GM23248 (cell line): Measurements from ENCODE around the gene ACADS. TPM values are rescaled to one million over a fixed set of nuclear protein-coding genes. Genes with fewer than 3 reads are reported as not detected.

Source experiments
- DNase-seq: peaks from one replicate; pipeline ENCODE4 v3.0.0-alpha.2; 2015
- H2AFZ ChIP-seq: fragments of 200-600 bp; sonication (generic); 2 replicates; pipeline ENCODE4 v1.6.1; 2016; ENCODE audit warnings: antibody characterized with exemption
- H3F3A ChIP-seq: fragments of 200-600 bp; sonication (generic); 2 replicates; pipeline ENCODE4 v1.6.1; 2016; ENCODE audit warnings: mild to moderate bottlenecking, antibody characterized with exemption, mixed run types; ENCODE audit not compliant: insufficient read depth
- H3K27ac ChIP-seq: fragments of 200-600 bp; sonication (generic); 2 replicates; pipeline ENCODE4 v1.5.1; 2016; ENCODE audit warnings: mild to moderate bottlenecking
- H3K27me3 ChIP-seq: fragments of 200-600 bp; sonication (generic); replicated peaks from 2 replicates; pipeline ENCODE4 v1.6.1; 2016; ENCODE audit warnings: mild to moderate bottlenecking; ENCODE audit not compliant: insufficient read depth
- H3K36me3 ChIP-seq: fragments of 200-600 bp; sonication (generic); 2 replicates; pipeline ENCODE4 v1.6.1; 2016; ENCODE audit warnings: low read depth, mild to moderate bottlenecking
- H3K4me1 ChIP-seq: fragments of 200-600 bp; sonication (generic); 2 replicates; pipeline ENCODE4 v1.6.1; 2016; ENCODE audit warnings: mild to moderate bottlenecking; ENCODE audit not compliant: insufficient read depth
- H3K4me2 ChIP-seq: fragments of 200-600 bp; sonication (generic); one replicate; pipeline ENCODE4 v1.6.1; 2016; ENCODE audit warnings: mild to moderate bottlenecking; ENCODE audit not compliant: unreplicated experiment
- H3K4me3 ChIP-seq: fragments of 200-600 bp; sonication (generic); 2 replicates; pipeline ENCODE4 v1.5.1; 2016; ENCODE audit warnings: mild to moderate bottlenecking
- H3K79me2 ChIP-seq: fragments of 200-600 bp; sonication (generic); 2 replicates; pipeline ENCODE4 v1.6.1; 2016; ENCODE audit warnings: mild to moderate bottlenecking; ENCODE audit not compliant: insufficient read depth
- H3K9ac ChIP-seq: fragments of 200-600 bp; sonication (generic); 2 replicates; pipeline ENCODE4 v1.6.1; 2016; ENCODE audit warnings: mild to moderate bottlenecking
- H3K9me2 ChIP-seq: fragments of 200-600 bp; sonication (generic); 2 replicates; pipeline ENCODE4 v1.6.1; 2016; ENCODE audit warnings: mixed run types, mild to moderate bottlenecking, moderate library complexity; ENCODE audit not compliant: insufficient read depth
- H3K9me3 ChIP-seq: fragments of 200-600 bp; sonication (generic); one replicate; pipeline ENCODE4 v1.6.1; 2017; ENCODE audit warnings: low read depth
- H4K20me1 ChIP-seq: fragments of 200-600 bp; sonication (generic); 2 replicates; pipeline ENCODE4 v1.6.0; 2016; ENCODE audit not compliant: insufficient read depth
- EZH2 ChIP-seq: fragments of 200-600 bp; sonication (generic); IDR thresholded peaks from 2 replicates; pipeline ENCODE4 v1.6.1; 2018; ENCODE audit warnings: antibody characterized with exemption, mild to moderate bottlenecking; ENCODE audit not compliant: insufficient read depth, poor library complexity, severe bottlenecking
- EZH2phosphoT487 ChIP-seq: fragments of 200-600 bp; sonication (generic); IDR thresholded peaks from 2 replicates; pipeline ENCODE4 v1.6.1; 2018; ENCODE audit warnings: antibody characterized with exemption, moderate library complexity, mild to moderate bottlenecking, low read depth; ENCODE audit not compliant: insufficient read depth
- WGBS, 2 experiments: methylation state at CpG; one replicate each; pipeline ENCODE4 v1.1.6; 2015 to 2017; ENCODE audit warnings: low lambda C conversion rate in 2 of 2, low coverage in 1 of 2; ENCODE audit errors: missing lambda C conversion rate in 2 of 2; 5-methylcytosine and 5-hydroxymethylcytosine counted together
- in situ Hi-C: fragments of 300-500 bp; cut with MboI; formaldehyde crosslinking; loops from 2 replicates; pipeline ENCODE4 v1.15.0; 2020
- polyA plus RNA-seq: library from polyadenylated mRNA; unstranded; fragments of >200 nt; fragmentation: Nextera tagmentation; extraction: Ambion mirVana; gene quantifications from 2 replicates; pipeline ENCODE4 v1.2.1, GENCODE V29; 2016
- total RNA-seq: library from RNA; depleted of rRNA; stranded (reverse); fragments of >200 nt; shearing (Covaris generic); gene quantifications from 2 replicates; pipeline ENCODE4 v1.2.3, GENCODE V29; 2014

Gene ACADS
- total and polyA plus RNA-seq, 2 experiments from 2014 or later, result 10.5 to 14.5 TPM

GRCh38 chr12:120687578-120688289 lies 37.9 kb upstream of the ACADS start:
- Histone ChIP-seq H4K20me1 (0 out of 2 replicates have a peak, but pooled peaks cover 5% of the 10 kb centered on the region), H3K9ac (peak overlapping the region; percentile 94)

GRCh38 chr12:120688527-120689071 lies 37.0 kb upstream of the ACADS start:
- Histone ChIP-seq H3K4me1 (peaks cover 14% of the 10 kb centered on the region), H3K27me3 (no peaks in the 10 kb centered on the region), H4K20me1 (0 out of 2 replicates have a peak, but pooled peaks cover 5% of the 10 kb centered on the region), H3K9ac (peak overlapping the region; percentile 94), H3K4me2 (peak overlapping the region; percentile 97), H3K27ac (peak overlapping the region; percentile 96), H3F3A (peaks cover 17% of the 10 kb centered on the region), H3K4me3 (peak overlapping the region; percentile 91), H3K9me2 (no peaks in the 10 kb centered on the region), H2AFZ (0 out of 2 replicates have a peak overlapping the region, but pooled peaks have one; percentile 92), H3K79me2 (peaks cover 63% of the 10 kb centered on the region), H3K9me3 (no peaks in the 10 kb centered on the region), H3K36me3 (no peaks in the 10 kb centered on the region; the same call in 1 of the 2 replicates)
- TF ChIP-seq EZH2phosphoT487 (no peak), EZH2 (no peak)
- 29 to 34% methylated on average over 6 of the region's 6 CpGs for WGBS, 2 experiments
- DNase-seq, result peak; percentile 67
- in situ Hi-C loops, result no loop called here

More at GRCh38 chr12:120687578-120688289, 37.9 kb upstream of the ACADS start:
- peak overlapping the region; percentile 97 for H3K4me2 ChIP-seq
- H3F3A ChIP-seq, result peaks cover 17% of the 10 kb centered on the region
- H3K4me1 ChIP-seq, result peaks cover 14% of the 10 kb centered on the region
- DNase-seq, result peak; percentile 81
- no peak for TF ChIP-seq EZH2phosphoT487
- TF ChIP-seq EZH2, result no peak
- peak overlapping the region; percentile 96 for H3K27ac ChIP-seq
- H3K9me3 ChIP-seq, result no peaks in the 10 kb centered on the region
- WGBS, 2 experiments, result 1% methylated on average over 25 to 31 of the region's 31 CpGs
- in situ Hi-C loops, result no loop called here
- no peaks in the 10 kb centered on the region for H3K9me2 ChIP-seq
- H3K79me2 ChIP-seq, result peaks cover 54% of the 10 kb centered on the region
- peak overlapping the region; percentile 92 for H2AFZ ChIP-seq
- no peaks in the 10 kb centered on the region for H3K27me3 ChIP-seq
- H3K36me3 ChIP-seq, result no peaks in the 10 kb centered on the region
- H3K4me3 ChIP-seq, result peak overlapping the region; percentile 91

DNA sequence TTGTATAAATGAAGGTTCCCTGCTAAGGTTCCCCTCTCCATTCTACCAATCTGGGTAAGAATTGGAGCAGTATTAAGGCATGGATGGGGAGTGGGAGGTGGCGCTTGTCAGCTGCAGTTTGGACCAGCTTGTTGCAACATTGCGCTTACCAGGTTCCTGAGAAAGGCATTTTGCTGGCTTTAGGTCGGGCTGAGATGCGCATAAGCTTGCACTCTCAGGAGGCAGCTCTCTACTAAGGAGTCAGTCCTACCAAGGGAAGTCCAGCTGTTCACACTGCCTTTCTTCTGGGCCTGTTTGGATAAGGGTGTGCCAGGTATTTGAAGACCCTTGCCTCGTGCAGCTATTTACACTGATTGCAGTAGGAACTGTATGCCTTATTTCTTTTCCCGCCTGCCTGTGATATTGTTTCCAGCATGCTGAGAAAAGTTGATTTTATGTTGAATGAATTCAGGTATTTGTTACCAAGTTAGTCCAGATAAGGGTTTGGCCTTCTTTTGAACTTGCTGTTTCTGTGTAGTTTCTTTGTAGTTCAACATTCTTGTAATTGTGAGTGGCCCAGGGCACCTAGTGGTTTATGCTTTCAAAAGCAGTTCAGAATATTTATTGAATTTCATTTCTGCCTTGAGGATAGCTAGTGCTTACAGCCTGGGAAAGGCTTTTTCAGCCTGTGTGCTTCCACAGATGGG lies 36.1 kb upstream of the ACADS start:
- H3K9ac ChIP-seq, result peak overlapping the region; percentile 94
- peaks cover 14% of the 10 kb centered on the region for H3K4me1 ChIP-seq
- in situ Hi-C loops, result no loop called here
- H3K9me3 ChIP-seq, result no peaks in the 10 kb centered on the region
- H3K79me2 ChIP-seq, result peaks cover 72% of the 10 kb centered on the region
- WGBS, 2 experiments, result 82 to 88% methylated on average over 6 of the region's 6 CpGs
- no peak overlapping the region for H3K27ac ChIP-seq
- no peak for TF ChIP-seq EZH2
- no peak for TF ChIP-seq EZH2phosphoT487
- H3K4me2 ChIP-seq, result peak overlapping the region; percentile 97
- no peak overlapping the region for H2AFZ ChIP-seq
- H3K36me3 ChIP-seq, result peaks cover 2% of the 10 kb centered on the region; the same call in 1 of the 2 replicates
- peaks cover 13% of the 10 kb centered on the region for H3F3A ChIP-seq
- no peaks in the 10 kb centered on the region for H3K27me3 ChIP-seq
- DNase-seq, result no peak
- H3K9me2 ChIP-seq, result no peaks in the 10 kb centered on the region
- 0 out of 2 replicates have a peak, but pooled peaks cover 5% of the 10 kb centered on the region for H4K20me1 ChIP-seq
- peak overlapping the region; percentile 91 for H3K4me3 ChIP-seq

DNA sequence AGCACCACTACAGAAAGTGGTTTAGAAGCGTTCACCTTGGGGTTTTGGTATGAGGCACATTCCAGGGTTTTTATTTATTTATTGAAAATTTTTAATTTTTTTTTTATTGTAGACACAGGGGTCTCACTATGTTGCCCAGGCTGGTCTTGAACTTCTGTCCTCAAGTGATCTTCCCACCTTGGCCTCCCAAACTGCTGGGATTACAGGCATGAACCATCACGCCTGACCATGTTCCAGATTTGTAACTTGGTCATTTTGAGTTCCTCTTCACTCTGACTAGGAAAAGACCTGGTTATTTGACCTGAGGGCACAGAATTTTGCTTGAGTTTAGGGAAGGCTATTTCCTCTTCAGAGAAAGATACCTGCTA lies 35.6 kb upstream of the ACADS start:
- Histone ChIP-seq H3K36me3 (peaks cover 7% of the 10 kb centered on the region; the same call in 1 of the 2 replicates), H3K4me1 (peaks cover 14% of the 10 kb centered on the region), H3K79me2 (peaks cover 78% of the 10 kb centered on the region), H3K4me3 (no peak overlapping the region), H3K9ac (no peak overlapping the region), H3F3A (0 out of 2 replicates have a peak, but pooled peaks cover 7% of the 10 kb centered on the region), H3K4me2 (no peak overlapping the region), H3K9me2 (no peaks in the 10 kb centered on the region), H3K9me3 (no peaks in the 10 kb centered on the region), H4K20me1 (0 out of 2 replicates have a peak, but pooled peaks cover 5% of the 10 kb centered on the region), H3K27me3 (no peaks in the 10 kb centered on the region), H3K27ac (no peak overlapping the region), H2AFZ (no peak overlapping the region)
- DNase-seq, result no peak
- in situ Hi-C loops, result no loop called here
- no peak for TF ChIP-seq EZH2
- TF ChIP-seq EZH2phosphoT487, result no peak
- 76% methylated on average over 2 of the region's 2 CpGs for WGBS, 2 experiments
